ENCODE measurements around the gene PRR15L. TPM values are rescaled to one million over a fixed set of nuclear protein-coding genes. Genes with fewer than 3 reads are reported as not detected.
A peak's percentile ranks its signal among the peaks of the same experiment; 100 is the strongest.
"Not testable (repeated sequence)": the region's sequence is repeated elsewhere in the genome, so short reads cannot be mapped to it uniquely, and the experiment has no call there.

PRR15L gene
- total RNA-seq, 1 donor from 2014 or later, result 47.4 TPM

GRCh38 chr17:47935961-47936360, 21.7 kb downstream of the PRR15L start:
- TF ChIP-seq CTCF (IDR thresholded peaks at IDR 0.05), result no peak
- no peaks in the 10 kb centered on the region for H3K36me3 ChIP-seq
- DNase-seq (no peak), ATAC-seq (peak; percentile 26)
- peaks cover 5% of the 10 kb centered on the region for H3K4me1 ChIP-seq
- H3K27ac ChIP-seq, result no peak overlapping the region
- no peak overlapping the region for H3K4me3 ChIP-seq
- no peaks in the 10 kb centered on the region for H3K27me3 ChIP-seq
- intact Hi-C loops (cut with DNase I), result no loop called here
- H3K9me3 ChIP-seq, result no peaks in the 10 kb centered on the region

GRCh38 chr17:47935468-47935867, 22.2 kb downstream of the PRR15L start:
- H3K27me3 ChIP-seq; H3K4me1 ChIP-seq; H3K4me3 ChIP-seq; H3K9me3 ChIP-seq; H3K27ac ChIP-seq; H3K36me3 ChIP-seq; intact Hi-C loops (cut with DNase I); ATAC-seq; DNase-seq: not testable (repeated sequence)

- intact Hi-C loops (cut with DNase I), result no loop called here
- Histone ChIP-seq H3K27ac (no peak overlapping the region), H3K9me3 (no peaks in the 10 kb centered on the region), H3K36me3 (no peaks in the 10 kb centered on the region), H3K4me3 (no peak overlapping the region), H3K27me3 (no peaks in the 10 kb centered on the region), H3K4me1 (no peaks in the 10 kb centered on the region)
- TF ChIP-seq CTCF (IDR thresholded peaks at IDR 0.05), result no peak
- ATAC-seq (no peak), DNase-seq (no peak)
Measured at GRCh38 chr17:47934856-47935255, 22.8 kb downstream of the PRR15L start.

- Histone ChIP-seq H3K9me3 (no peaks in the 10 kb centered on the region), H3K4me1 (no peaks in the 10 kb centered on the region), H3K27me3 (no peaks in the 10 kb centered on the region), H3K36me3 (peaks cover 23% of the 10 kb centered on the region), H3K4me3 (no peak overlapping the region), H3K27ac (no peak overlapping the region)
- ATAC-seq (no peak), DNase-seq (no peak)
- TF ChIP-seq CTCF (IDR thresholded peaks at IDR 0.05), result no peak
- intact Hi-C loops (cut with DNase I), result no loop called here
Measured at GRCh38 chr17:47931848-47932247, 25.8 kb downstream of the PRR15L start.

GRCh38 chr17:47929218-47930000, 28.3 kb downstream of the PRR15L start:
- intact Hi-C loops (cut with DNase I), result no loop called here
- ATAC-seq, result no peak
- H3K9me3 ChIP-seq, result no peaks in the 10 kb centered on the region
- no peak for TF ChIP-seq CTCF (IDR thresholded peaks at IDR 0.05)
- no peak overlapping the region for H3K27ac ChIP-seq
- H3K4me1 ChIP-seq, result no peaks in the 10 kb centered on the region
- H3K4me3 ChIP-seq, result no peak overlapping the region
- DNase-seq, result no peak
- peaks cover 44% of the 10 kb centered on the region for H3K36me3 ChIP-seq
- no peaks in the 10 kb centered on the region for H3K27me3 ChIP-seq

GRCh38 chr17:47928415-47928814, 29.3 kb downstream of the PRR15L start:
- DNase-seq (no peak), ATAC-seq (no peak)
- Histone ChIP-seq H3K36me3 (peaks cover 54% of the 10 kb centered on the region), H3K9me3 (no peaks in the 10 kb centered on the region), H3K27me3 (no peaks in the 10 kb centered on the region), H3K4me1 (no peaks in the 10 kb centered on the region), H3K4me3 (no peak overlapping the region), H3K27ac (no peak overlapping the region)
- intact Hi-C loops (cut with DNase I), result no loop called here
- TF ChIP-seq CTCF (IDR thresholded peaks at IDR 0.05), result no peak
